HG02884 (cell line): Measurements from ENCODE around the gene CPXM2.

Experiments
- ATAC-seq: cut with Tn5 transposase; IDR thresholded peaks from one replicate; pipeline ENCODE4 v1.9.1; 2021; ENCODE audit warnings: mild to moderate bottlenecking, moderate library complexity; ENCODE audit not compliant: unreplicated experiment

Gene CPXM2

DNA sequence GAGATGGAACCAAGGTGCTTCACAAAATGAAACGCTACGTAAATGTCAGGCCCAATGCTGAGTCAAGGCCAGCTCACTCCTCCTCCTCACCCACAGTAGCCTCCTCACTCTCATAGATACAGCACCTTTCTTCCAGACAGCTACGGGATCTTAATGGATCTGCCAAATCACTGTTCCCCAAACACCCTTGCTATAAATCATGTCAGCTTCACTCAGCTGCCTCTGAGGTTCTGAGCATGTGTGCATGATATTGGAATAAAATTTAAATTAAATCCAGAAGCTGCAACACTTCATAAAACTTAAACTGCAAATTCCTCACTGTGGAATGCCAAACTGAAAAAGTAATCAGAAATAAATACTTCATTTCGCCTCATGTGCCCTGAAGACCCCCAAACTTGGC lies 14.7 kb upstream of the CPXM2 start:
- ATAC-seq, result no peak

DNA sequence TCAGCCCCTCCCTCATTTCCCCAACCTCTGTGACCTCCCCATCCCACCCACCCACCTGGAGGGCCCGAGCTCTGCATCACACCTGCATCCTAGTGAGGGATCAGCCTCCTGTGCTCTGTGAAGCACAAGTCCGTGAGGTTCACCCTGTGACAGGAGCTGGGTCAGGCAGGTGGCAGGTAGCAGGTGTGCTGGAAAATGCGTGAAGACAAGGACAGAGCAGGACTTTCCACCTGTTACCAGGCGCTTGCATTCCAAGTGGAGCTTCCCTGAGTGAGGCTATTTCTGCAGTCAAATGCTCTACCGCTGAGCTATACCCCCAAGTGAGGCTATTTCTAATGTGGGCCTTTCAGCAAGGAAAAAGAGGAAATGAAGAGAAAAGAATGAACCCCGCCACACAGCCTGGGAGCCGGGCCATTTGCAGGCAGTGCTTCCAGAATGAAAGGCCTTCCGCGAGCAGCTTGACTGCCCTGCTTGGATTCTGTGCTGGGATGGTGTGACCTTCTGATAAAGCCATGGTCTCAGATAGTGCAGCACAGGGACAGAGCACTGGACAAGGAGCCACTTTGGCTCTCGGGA lies 13.3 kb upstream of the CPXM2 start:
- no peak for ATAC-seq

DNA sequence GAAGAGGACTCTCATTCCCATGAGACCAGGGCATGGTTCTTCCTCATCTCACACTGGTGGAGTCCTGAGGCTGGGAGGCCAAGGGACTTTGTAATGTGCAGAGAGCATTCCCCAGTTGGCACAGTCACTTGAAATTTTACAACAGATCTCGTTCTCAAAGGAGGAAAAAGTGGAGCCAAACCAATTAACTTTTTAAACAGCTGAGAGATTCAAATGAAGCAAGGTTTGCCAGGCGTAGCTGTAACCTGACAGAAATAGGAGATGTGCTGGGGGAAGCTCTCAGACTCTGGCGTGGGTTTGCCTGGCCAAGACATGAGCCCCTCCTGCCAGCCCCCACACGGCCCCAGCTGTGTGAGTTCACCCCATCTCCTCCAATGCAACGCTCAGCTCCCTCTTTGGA lies 12.0 kb upstream of the CPXM2 start:
- no peak for ATAC-seq

DNA sequence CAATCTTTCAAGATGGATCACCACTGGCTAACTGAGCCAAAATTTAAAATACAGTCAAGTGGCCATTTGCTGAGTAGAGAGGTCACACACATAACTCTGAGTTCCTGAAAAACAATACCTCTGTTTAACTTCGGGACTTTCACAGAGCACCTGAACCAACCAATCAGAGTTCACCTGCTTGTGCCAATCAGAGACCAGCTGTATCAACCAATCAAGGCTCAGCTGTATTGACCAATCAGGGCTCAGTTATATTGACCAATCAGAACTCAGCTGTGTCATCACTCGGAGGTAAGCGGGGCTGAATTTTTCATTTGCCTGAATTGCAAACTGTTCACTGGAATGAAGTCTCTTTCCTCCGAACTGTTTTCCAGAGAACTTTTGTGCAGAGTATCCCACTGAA lies 10.0 kb upstream of the CPXM2 start:
- ATAC-seq, result no peak

DNA sequence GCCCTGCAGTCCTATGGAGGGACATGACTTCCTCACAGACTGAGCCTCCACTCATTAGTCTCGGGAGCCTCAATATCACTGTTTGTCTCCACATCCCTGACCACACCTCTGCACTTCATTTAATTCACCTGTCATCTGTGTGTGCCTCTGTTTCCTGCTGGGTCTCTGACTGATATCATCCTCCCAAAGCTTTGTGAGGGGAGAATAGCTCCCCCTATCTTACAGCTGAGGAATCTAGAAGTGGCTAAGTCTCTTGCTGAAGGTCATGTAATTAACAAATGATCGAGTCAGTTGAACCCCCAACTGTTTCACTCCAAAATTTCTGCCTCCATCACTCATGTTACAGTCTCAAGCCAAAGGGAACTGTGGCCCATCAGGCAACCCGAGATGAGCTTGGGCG lies 5.5 kb upstream of the CPXM2 start:
- no peak for ATAC-seq

DNA sequence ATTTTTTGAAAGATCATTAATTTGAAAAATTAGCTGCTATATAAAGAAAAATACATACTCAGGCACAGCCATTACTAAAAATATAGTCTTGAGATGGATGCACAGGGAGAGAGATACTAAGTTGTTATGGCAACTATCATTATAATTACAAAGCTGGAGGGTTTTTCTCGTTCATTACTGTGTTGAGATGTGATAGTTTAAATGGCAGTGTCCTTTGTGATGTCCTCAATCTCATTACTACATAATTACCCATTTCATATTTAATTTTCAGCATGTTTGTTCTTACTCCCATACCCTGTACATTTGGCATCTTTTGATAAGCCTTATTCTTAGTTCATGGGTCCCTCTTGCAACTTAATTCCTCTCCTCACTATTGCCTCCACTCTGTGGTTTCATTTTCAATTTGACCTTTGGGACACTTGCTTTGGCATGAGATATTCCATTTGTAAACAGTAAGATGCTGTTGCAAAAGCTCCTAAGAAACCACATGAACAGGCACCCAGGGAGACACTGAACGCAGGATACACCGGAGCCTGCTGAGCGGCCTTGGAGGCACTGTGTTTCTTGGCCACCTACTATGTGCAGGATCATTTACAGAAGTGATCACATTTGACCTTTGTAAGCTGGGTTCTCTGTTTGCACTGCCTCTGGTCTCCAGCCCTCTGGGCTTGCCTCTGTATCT lies 4.8 kb upstream of the CPXM2 start:
- no peak for ATAC-seq

DNA sequence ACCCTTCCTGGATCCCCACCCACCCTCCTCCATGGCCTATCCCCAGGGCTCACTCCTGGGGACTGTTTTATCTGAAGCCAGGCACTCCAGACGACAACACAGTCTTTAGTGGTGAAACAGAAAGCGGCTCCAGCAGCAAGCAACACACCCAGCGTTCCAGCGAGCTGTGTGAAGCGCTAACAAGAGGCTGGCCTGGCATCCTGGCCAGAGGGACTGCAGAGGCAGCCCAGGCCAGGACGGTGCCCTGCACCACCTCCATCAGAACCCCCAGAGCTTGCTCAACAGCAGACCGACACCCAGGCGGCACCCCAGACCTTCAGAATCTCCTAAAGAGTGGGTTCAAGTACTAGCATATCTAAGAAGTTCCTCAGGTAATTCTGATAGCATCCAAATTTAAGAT lies 2.0 kb upstream of the CPXM2 start:
- ATAC-seq, result no peak

DNA sequence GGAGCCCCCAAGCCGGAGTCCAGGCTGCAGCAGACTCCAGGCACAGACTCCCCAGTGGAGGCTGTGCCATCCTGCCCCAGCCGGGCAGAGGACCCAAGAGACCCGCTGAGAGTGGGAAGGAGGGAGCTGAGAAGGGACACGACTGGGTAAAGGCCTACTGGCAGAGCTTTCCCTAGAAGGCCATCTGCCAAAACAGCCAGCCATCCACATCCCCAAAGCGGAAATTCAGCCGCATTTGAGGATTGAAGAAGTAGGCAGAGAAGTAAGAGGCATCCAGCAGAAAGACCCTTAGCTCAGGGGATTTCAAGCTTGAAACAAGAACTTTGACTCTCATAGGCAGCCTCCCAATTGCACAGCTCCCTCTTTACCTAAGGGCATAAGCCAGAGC lies 857 bp downstream of the CPXM2 start:
- ATAC-seq, result no peak

DNA sequence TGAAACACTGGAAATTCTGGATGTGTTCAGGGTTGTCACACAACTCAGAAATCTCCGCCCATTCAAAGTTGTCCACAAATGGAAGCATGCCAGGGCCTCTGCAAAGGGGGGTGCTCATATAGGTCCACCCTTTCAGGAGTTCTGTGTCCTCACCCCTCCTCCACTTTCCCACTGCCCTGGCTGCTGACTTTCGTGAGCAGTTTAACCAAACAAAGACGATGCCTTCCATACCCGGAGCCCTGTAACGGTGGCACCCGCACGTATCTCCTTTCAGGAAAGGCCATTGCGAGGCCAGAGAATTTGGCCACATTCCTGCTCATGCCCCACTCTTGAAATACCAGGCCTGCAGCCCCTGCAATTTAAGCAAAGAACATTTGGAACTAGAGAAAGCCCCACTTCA lies 1.4 kb downstream of the CPXM2 start:
- no peak for ATAC-seq

DNA sequence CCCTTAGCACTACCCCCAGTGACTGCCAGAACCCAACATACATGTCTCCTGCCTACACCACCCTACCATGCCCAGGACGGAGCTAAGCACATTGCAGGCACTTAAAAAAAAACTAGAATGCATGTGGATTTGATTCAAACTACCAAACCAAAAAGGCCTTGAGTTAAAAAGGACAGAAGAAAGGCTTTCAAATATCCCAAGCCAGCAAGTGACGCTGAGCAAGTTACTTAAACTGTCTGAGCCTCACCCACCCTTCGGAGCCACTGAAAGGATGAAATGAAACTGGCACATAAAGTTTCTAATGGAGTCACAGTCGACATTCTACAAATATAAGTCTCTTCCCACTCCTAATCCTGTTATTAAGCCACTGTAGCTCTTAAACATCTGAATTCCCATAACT lies 1.8 kb downstream of the CPXM2 start:
- ATAC-seq, result no peak

DNA sequence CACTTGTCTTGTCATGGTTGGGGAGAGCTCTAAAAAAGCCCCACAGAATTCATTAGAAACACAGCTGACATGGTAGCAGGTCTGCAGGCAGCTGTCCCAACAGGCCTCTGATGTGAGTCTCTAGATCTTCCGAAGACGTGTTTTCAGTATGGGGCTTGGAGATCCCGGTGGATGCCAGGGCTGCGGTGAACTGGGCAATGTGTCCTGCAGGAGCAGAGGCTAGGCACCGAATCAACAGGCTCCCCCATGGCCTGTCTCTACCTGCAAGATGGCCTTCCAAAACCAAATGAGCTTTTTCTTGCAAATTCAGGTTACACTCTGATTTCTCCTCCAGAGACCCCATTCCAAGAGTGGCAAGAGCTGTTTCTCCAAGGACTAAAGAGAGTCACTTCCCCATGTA lies 2.9 kb downstream of the CPXM2 start:
- no peak for ATAC-seq

DNA sequence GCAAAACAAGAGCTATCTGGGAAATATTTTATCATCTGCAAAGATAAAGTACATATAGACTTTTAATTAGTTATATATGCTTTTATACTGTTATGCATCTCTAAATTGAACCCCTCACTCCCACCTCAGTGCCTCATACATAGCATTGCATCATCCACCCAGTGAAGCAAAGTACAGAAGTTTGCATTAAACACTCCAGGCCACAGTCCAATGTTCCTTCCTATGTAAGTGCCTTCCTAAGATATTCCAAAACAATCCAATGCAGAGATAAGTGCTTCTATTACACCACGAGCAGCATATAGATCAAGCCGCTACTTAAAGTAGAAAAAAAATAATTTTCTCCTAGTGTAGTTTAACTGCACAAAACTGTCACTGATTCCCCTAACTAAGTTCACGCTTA lies 3.4 kb downstream of the CPXM2 start:
- ATAC-seq, result no peak

DNA sequence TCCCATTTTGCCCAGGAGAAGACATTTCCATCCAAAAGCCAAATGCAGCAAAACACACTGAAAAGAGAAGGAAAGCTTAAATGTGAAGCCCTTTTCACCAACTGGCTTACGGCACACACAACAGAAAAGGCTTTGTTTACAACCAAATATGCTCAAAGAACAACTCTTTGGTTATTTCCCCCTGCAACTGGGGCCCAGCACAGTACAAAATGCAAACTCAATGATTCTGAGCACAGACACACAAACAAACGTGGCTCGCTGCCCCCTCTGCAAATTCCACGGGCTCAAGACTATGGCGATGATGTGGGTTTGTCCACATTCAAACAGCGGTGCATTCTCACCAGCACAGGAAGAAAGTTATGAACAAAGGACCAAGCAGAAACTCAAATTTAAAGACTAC lies 5.3 kb downstream of the CPXM2 start:
- ATAC-seq, result no peak

DNA sequence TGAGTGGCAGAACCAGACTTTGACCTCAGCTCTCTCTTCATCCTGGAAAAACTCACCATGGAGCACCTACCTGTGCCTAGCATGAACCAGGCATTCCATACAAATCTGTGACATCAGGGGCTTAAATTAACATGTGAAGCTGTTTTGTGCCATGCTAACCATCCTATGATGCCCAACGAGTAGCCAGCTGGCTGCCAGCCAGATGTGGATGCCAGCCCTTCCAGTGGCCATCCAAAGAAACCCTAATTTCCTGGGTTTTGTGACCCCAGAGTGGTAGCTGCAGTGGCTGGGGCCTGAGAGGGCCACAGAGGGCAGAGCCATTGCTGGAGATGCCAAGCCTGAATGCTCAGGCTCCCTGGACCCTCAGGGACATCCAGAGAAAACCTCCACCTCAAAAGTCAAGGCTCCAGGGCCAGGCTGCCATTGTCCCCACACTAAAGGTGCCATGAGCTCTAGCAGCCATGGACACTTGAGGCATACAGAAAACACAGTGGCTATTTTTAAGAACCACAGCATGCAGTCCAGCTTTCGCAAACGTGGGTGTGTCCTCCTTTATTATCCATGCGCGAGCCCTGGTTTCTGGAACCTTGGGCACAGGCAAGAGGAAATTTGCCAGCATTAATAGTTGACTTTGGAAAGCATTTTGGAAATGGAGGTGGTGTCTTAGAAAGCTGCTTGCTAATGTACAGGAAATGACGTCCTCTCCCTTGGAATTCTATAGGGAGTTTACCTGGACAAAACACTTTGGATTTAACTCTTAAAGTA lies 6.0 kb downstream of the CPXM2 start:
- no peak for ATAC-seq

DNA sequence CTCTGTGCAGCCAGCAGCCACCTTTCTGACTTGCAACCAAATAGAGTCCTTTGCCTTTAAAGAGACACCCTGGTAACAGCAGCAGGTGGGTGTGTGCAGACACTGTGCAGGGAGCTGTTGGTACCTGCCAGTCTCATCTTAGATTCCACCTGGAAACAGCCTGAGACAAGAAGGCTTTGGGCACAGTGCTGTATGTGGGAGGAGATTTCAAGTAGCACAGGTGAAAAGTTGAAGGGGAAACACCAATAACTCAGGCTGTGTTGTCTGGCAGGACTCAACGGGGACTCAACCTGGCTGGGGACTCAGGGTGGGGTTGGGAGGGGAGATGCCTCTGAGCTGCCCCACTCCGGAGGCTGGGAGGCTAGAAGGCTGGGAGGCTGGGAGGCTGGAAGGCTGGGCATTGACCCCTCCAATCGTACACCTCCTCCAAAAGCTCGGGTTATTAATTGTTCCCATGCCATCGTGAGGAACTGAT lies 6.7 kb downstream of the CPXM2 start:
- ATAC-seq, result no peak

DNA sequence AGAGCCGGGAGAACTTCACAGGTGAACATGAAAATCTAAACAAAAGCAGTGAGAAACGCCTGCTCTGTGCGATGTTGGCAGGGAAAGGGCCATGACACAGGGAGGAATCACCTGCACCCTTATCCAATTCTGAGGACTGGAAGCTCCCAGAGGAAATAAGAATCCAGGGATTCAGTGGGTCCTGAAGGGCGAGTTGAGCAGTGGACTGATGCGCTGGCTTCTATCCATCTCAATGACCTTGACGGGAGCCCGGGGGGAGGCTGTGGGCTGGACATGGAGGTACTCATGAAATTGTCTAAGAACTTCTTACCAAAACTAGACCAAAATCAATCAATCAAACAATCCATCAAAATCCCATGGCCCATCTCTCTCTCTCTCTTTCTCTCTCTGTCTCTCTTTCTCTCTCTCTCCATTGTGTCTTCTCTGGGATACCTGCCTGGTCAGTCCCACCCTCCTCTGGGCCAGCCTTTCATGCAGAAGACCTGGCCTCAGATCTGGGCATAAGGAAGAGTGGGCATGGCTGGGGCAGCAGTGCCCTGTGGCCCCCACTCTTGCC lies 7.2 kb downstream of the CPXM2 start:
- ATAC-seq, result no peak

DNA sequence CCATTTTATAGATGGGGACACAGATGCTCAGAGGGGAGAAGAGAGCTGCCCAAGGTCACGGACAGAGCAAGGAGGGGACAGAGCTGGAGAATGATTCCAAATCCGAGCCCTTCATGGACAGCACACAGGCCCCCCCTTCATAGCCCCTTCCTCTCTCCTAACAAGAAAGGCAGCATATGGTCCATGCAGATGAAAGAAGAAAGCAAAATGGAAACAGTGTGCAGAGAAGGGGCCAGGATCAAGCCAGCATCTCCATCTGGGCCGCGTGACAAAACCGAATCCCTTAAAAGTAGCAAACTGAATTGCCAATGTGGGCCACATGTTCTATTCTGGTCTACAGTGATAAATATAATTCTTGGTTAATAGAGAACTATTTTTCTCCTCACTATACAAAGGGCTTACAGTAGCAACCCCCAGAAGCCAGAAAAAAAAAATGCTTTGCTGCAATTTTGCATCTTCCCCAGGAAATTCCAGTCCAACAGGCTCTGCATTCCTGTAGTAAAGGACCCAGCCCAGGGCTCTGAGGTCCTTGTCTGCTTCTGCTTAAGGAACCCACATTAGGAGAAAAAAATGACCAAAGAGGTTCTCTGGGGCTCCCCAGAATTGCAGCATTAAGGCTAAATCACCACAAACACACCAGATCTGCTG lies 7.8 kb downstream of the CPXM2 start:
- no peak for ATAC-seq

DNA sequence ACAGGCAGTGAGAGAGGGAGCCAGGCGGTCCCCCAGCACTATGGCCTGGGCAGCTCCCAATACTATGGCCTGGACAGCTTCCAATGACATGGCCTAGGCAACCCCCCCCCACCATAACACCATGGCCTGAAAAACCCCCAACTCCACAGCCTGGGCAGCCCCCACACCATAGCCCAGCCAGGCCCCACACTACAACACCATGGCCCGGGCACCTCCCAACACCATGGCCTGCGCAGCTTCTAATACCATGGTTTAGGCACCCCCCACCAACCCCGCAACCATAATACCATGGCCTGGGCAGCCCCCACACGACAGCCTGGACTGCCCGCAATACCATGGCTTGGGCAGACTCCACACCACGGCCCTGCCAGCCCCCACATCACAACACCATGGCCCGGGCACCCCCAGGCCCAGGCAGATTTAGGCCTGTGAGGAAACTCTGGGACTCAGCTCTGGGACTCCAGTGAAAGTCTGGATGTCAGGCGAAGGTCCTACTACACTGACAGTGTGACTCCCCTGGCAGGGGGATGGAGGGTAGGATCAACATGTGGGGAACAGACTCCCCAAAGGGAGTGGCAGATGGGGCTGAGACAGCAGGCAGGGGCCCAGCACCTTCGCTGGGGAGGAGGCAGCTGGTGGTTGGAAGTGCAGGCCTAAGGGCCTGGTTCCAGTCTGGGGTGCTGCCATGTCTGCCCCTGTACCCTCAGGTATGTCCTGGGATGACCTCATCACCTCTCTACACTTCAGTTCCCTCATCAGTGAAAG lies 8.7 kb downstream of the CPXM2 start:
- no peak for ATAC-seq

DNA sequence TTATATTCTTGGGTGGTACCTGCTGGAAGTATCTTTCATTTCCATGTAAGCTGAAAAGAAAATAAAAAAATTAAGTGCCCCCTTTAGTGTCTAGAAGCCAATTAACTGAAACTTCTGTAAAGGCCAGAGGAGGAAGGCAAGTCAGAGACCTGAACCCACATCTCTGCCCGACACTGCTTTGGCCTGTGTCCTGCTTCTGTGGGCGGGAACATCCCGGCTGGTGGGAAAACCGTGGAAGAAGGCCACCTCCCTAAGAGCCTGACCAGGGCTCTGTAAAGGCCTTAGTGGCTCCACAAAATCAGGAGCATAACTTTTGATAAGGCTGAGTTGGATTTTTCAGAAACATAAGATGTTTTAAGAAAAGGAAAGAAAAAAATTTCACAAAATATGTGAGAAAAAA lies 9.4 kb downstream of the CPXM2 start:
- no peak for ATAC-seq

DNA sequence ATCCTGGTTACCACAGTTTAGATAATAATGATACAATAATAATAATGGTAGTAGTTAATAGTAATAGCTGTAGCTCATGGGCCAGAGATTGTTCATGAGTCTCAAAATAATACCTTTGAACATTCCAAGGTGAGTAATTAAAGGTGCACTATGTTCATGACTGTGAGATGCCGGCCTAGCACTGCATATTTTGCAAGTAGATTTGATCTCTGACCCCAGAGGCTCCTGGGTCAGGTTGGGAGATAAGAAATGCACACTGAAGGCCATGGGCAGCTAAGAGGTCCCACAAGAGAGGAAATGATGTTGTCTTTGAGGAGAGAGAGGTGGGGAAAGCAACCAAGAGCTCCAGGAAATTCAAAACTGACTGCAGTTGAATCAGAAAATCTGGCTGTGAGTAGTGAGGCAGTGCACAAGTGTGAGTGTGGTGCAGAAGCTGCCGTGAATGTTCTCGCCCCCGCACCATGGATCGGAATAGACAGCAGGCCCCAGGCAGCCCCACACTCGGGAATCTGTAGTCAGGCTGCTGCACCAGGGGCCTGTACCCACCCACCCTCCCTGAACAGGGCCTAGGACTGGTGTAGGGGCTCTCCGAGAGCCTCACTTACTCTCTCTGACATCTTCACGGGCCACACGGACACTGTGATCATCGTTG lies 11.9 kb downstream of the CPXM2 start:
- ATAC-seq, result no peak
